ENCODE measurements around the gene INTS11.

INTS11 gene

DNA sequence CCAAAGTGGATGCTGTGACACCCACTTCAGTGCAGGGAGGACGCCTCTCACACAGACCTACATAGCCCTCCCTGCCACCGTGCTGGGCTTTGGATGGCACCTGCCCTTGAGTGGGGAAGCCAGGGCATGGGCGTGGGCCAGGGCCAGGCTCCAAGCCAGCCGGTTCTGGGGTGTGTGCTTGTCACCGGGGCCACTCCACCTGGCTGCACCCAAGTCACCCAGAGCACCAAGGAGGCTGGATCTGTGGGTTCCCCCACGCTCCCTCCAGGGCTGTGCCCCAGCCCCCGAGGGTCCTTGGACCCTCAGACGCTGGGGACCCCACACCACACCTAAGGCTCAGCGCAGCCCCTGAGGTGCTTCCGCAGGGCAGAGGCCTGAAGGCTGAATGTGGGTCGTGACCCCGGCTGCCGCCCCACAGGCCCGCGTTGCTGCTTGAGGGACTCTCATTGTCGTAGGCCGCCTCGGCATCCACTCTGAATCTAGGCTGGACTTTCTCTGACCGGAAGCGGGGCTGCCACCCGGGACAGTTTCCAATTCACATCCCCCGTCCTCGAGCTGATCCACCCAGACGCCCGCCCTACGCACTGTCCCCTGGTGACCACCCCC is 32.4 kb upstream of the INTS11 start:
- no peak for DNase-seq (ENCODE audit: low read depth)
- no peak overlapping the region for H3K4me3 ChIP-seq (ENCODE audit: low read depth, low read length)
- no peak for TF ChIP-seq CTCF (IDR thresholded peaks at IDR 0.05; ENCODE audit: control insufficient read depth, extremely low read depth, insufficient read depth)

- TF ChIP-seq CTCF (IDR thresholded peaks at IDR 0.05; ENCODE audit: control insufficient read depth, extremely low read depth, insufficient read depth): no peak
- peak overlapping the region; percentile 41 for H3K4me3 ChIP-seq (ENCODE audit: low read depth, low read length)
- DNase-seq (ENCODE audit: low read depth): no peak
Measured at GRCh38 chr1:1356166-1356795, 31.8 kb upstream of the INTS11 start.

DNA sequence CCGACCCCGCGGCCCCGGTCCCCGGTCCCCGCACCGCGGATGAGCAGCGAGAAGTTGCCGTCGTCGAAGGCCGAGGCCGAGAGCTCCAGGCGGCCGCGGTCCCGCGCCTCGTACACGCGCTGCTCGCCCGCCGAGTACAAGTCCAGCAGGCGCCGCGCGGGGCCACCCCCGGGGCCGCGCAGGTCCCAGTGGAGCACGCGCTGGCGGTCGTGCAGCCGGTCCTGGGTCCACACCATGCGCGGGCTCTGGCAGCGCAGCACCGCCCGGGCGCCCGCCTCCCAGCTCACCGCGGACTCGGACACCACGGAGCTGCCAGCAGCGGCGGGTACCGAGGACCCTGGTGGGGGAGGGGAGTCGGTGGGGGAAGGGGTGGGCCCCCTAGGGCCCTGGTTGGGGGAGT is 31.0 kb upstream of the INTS11 start:
- no peak for TF ChIP-seq CTCF (IDR thresholded peaks at IDR 0.05; ENCODE audit: control insufficient read depth, extremely low read depth, insufficient read depth)
- H3K4me3 ChIP-seq (ENCODE audit: low read depth, low read length): peak overlapping the region; percentile 41
- no peak for DNase-seq (ENCODE audit: low read depth)

- no peak for TF ChIP-seq CTCF (IDR thresholded peaks at IDR 0.05; ENCODE audit: control insufficient read depth, extremely low read depth, insufficient read depth)
- H3K4me3 ChIP-seq (ENCODE audit: low read depth, low read length): peak overlapping the region; percentile 41
- DNase-seq (ENCODE audit: low read depth): no peak
Measured at GRCh38 chr1:1354271-1355247, 30.1 kb upstream of the INTS11 start.

GRCh38 chr1:1353389-1354151 is 29.1 kb upstream of the INTS11 start:
- DNase-seq (ENCODE audit: low read depth): no peak
- no peak for TF ChIP-seq CTCF (IDR thresholded peaks at IDR 0.05; ENCODE audit: control insufficient read depth, extremely low read depth, insufficient read depth)
- H3K4me3 ChIP-seq (ENCODE audit: low read depth, low read length): no peak overlapping the region

DNA sequence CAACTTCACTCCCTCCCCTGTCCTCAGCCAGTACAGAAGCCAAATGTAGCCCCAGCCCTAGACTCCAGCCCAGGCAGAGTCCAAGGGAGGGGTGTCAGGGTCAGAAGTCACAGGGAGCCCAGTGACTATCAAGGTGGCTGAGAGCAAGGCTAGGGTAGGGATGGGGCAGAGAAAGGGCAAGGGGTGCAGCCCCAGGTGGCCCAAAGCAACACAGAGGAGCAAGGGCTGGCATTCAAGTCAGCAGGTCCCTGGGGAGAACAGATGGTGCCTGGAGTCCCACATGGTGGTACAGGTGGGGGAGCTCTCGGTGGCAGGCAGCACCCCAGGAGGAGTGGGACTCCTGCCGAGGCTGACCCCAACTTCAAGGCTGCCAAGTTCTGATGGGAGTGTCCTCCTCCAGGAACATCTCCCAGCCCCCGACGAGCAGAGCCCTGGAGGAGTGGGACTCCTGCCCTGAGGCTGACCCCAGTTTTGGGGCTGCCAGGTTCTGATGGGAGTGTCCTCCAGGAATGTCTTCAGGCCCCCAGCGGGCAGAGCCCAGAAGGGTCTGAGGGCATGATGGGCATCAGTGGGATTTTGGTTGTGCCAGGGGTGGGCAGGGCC is 28.4 kb upstream of the INTS11 start:
- no peak for DNase-seq (ENCODE audit: low read depth)
- TF ChIP-seq CTCF (IDR thresholded peaks at IDR 0.05; ENCODE audit: control insufficient read depth, extremely low read depth, insufficient read depth): no peak
- H3K4me3 ChIP-seq (ENCODE audit: low read depth, low read length): no peak overlapping the region

Data from LNCaP clone FGC (cell line).